K562 (cell line): ENCODE results near the gene FAM20C. TPM values are rescaled to one million over a fixed set of nuclear protein-coding genes. Genes with fewer than 3 reads are reported as not detected.

Source experiments
- CCAR2 ChIP-seq: fragments of 200-400 bp; formaldehyde crosslinking; IDR thresholded peaks from 2 replicates; pipeline ENCODE4 v1.6.1; 2017; ENCODE audit warnings: mild to moderate bottlenecking, low read depth, low read length
- EGR1 ChIP-seq: fragments of 450-650 bp; conservative IDR thresholded peaks from 2 replicates; pipeline ENCODE4 v1.6.1; 2017; ENCODE audit warnings: mild to moderate bottlenecking
- EWSR1 ChIP-seq: fragments of 450-650 bp; IDR thresholded peaks from 2 replicates; pipeline ENCODE4 v1.6.1; 2018; ENCODE audit warnings: borderline replicate concordance, mild to moderate bottlenecking, low read depth, moderate library complexity; ENCODE audit not compliant: partially characterized antibody
- FOXA3 ChIP-seq, 2 experiments: fragments of 450-650 bp in 1 of 2; sonication (generic) in 1 of 2; formaldehyde crosslinking; IDR thresholded peaks in 1 of 2; conservative IDR thresholded peaks in 1 of 2; 2 replicates each; pipeline versions ENCODE4 v1.4.0 to v1.8.0; 2020 to 2022; ENCODE audit warnings: mild to moderate bottlenecking in 2 of 2, missing genetic modification reagents in 1 of 2
- FOXJ2 ChIP-seq: fragments of 200-800 bp; sonication (Bioruptor generic); IDR thresholded peaks from 2 replicates; pipeline ENCODE4 v1.6.1; 2016; ENCODE audit warnings: missing genetic modification characterization, missing compliant biosample characterization
- MTA1 ChIP-seq: fragments of 450-650 bp; IDR thresholded peaks from 2 replicates; pipeline ENCODE4 v1.6.1; 2017; ENCODE audit warnings: borderline replicate concordance
- PHB2 ChIP-seq: fragments of 450-650 bp; IDR thresholded peaks from 2 replicates; pipeline ENCODE4 v1.6.1; 2017; ENCODE audit warnings: low read depth
- PHTF2 ChIP-seq: fragments of 250-450 bp; sonication (Bioruptor Pico); IDR thresholded peaks from 2 replicates; pipeline ENCODE4 v1.5.0; 2021; ENCODE audit warnings: mild to moderate bottlenecking
- PRMT5 ChIP-seq: sonication (generic); formaldehyde crosslinking; IDR thresholded peaks from 2 replicates; pipeline ENCODE4 v1.5.0; 2020; ENCODE audit warnings: missing genetic modification reagents
- RFX7 ChIP-seq: fragments of 250-450 bp; sonication (Bioruptor Pico); IDR thresholded peaks from 2 replicates; pipeline ENCODE4 v1.5.1; 2021; ENCODE audit warnings: mild to moderate bottlenecking
- SP1 ChIP-seq: sonication (generic); formaldehyde crosslinking; IDR thresholded peaks from 2 replicates; pipeline ENCODE4 v1.8.1; 2022; ENCODE audit warnings: mild to moderate bottlenecking, missing genetic modification reagents
- ZBED1 ChIP-seq: IDR thresholded peaks from 2 replicates; pipeline ENCODE4 v1.6.1; 2014
- ZNF140 ChIP-seq: fragments of 250-450 bp; sonication (Bioruptor Pico); IDR thresholded peaks from 2 replicates; pipeline ENCODE4 v1.8.0; 2021; ENCODE audit warnings: moderate library complexity, mild to moderate bottlenecking, inconsistent platforms
- ZNF507 ChIP-seq: conservative IDR thresholded peaks from 2 replicates; pipeline ENCODE4 v1.6.1; 2017; ENCODE audit warnings: missing genetic modification characterization, missing compliant biosample characterization
- ZNF584 ChIP-seq: fragments of 200-800 bp; sonication (Bioruptor generic); IDR thresholded peaks from 2 replicates; pipeline ENCODE4 v1.6.1; 2016; ENCODE audit warnings: low read depth, mild to moderate bottlenecking, missing genetic modification characterization, missing compliant biosample characterization
- ZNF696 ChIP-seq: fragments of 250-450 bp; sonication (Bioruptor Pico); conservative IDR thresholded peaks from 2 replicates; pipeline ENCODE4 v1.4.0; 2020; ENCODE audit warnings: mild to moderate bottlenecking, moderate library complexity
- ZNF717 ChIP-seq: fragments of 250-450 bp; sonication (Bioruptor Pico); IDR thresholded peaks from 2 replicates; pipeline ENCODE4 v1.5.0; 2021
- ZSCAN29 ChIP-seq: fragments of 450-650 bp; IDR thresholded peaks from 2 replicates; pipeline ENCODE4 v1.6.1; 2017
- polyA plus RNA-seq, 8 experiments: library from polyadenylated mRNA; depleted of rRNA in 4 of 8; stranded (reverse) in 5 of 8; unstranded in 3 of 8; fragments of >200 nt; fragmentation: Nextera tagmentation in 2 of 8; fragmentation: Illumina TruSeq in 1 of 8; extraction: Ambion mirVana in 2 of 8; extraction: Trizol in 1 of 8; gene quantifications; 2 replicates each; pipeline versions ENCODE4 v1.2.1 to v1.2.3, GENCODE V29; 2011 to 2014; ENCODE audit warnings: inconsistent platforms in 1 of 8, missing spikeins in 1 of 8
- total RNA-seq, 7 experiments: library from RNA; depleted of rRNA in 6 of 7; stranded (reverse); fragments of >200 nt in 6 of 7; fragmentation: Illumina TruSeq in 2 of 7; extraction: Trizol in 2 of 7; gene quantifications; 2 replicates each; pipeline versions ENCODE4 v1.2.1 to v1.2.3, GENCODE V29; 2011 to 2021; ENCODE audit warnings: low replicate concordance in 1 of 7
- TF ChIP-seq, protein P1 (sequence below): IDR thresholded peaks from 2 replicates; pipeline ENCODE4 v1.6.1; 2011; ENCODE audit not compliant: insufficient read length; ENCODE audit errors: extremely low read depth
- TF ChIP-seq, protein P2 (sequence below): fragments of 250-450 bp; sonication (Bioruptor Pico); IDR thresholded peaks from 2 replicates; pipeline ENCODE4 v1.8.0; 2022; ENCODE audit warnings: inconsistent platforms
- TF ChIP-seq, protein P3 (sequence below): fragments of 450-650 bp; IDR thresholded peaks from 2 replicates; pipeline ENCODE4 v1.7.0; 2016; ENCODE audit warnings: borderline replicate concordance
- TF ChIP-seq, protein P4 (sequence below): fragments of 450-650 bp; formaldehyde crosslinking; IDR thresholded peaks from 2 replicates; pipeline ENCODE4 v1.4.0; 2020; ENCODE audit warnings: mild to moderate bottlenecking, moderate library complexity

FAM20C gene
- total and polyA plus RNA-seq, 9 of the 15 experiments (the other 6 are each of a cell fraction or from before 2014, with no cell fraction given): 0.09 TPM; not detected in 8

DNA sequence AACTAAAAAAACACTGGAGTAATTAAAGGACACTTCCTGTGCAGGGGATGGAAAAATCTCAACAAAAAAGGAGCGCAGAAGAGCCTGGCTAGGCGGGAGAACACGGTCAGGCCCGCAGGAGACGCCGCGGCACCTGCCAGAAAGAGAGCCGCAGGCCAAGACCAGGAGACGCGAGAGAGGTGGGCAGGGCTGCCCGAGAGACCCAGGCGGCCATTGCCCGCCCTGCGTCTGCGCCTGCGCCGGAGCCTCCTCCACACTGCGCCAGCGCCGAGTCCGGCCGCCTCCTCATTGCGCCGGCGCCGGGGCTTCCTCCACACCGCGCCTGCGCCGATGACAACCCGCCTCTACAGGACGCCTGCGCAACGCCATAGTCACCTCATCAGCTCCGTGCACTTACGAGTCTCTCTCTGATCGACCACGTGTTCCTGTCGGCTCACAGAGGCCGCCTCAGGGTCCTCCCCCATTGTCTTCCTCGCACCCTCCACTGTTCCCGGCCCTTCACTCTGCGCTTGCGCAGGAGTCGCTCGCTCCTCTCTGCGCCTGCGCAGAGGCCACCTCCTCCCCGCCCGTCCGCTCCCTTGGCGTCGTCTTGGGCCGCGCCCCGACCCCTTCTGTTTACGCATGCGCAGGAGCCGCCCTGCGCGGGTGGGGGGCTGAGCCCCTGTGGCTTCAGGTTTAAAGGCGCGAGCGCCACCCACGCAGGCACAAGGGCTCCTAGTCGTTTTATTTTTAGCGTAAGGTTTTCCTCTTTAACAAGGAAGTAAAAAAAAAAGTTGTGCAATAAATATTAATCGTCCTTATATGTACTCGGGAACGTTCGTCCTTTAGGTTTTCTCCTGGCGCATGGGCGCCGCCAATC lies 43.2 kb upstream of the FAM20C start (continued):
- TF ChIP-seq SP1 (CRISPR knock-in tag) (peak; percentile 61; the same call in 1 of the 2 replicates), PHTF2 (no peak), FOXJ2 (tag) (peak; percentile 73), RFX7 (CRISPR knock-in tag) (no peak), PRMT5 (CRISPR knock-in tag) (no peak), ZSCAN29 (no peak), CCAR2 (no peak), ZBED1 (no peak), ZNF696 (no peak), ZNF584 (CRISPR knock-in tag) (no peak), MTA1 (no peak), ZNF140 (no peak), PHB2 (no peak), EGR1 (peak; percentile 91), ZNF717 (CRISPR knock-in tag) (no peak), ZNF507 (tag) (no peak), FOXA3 (CRISPR knock-in tag; conservative IDR thresholded peaks at IDR 0.05 in 1 of 2, IDR thresholded peaks at IDR 0.05 in 1 of 2) (no peak), EWSR1 (no peak)
- TF ChIP-seq, protein P1, sequence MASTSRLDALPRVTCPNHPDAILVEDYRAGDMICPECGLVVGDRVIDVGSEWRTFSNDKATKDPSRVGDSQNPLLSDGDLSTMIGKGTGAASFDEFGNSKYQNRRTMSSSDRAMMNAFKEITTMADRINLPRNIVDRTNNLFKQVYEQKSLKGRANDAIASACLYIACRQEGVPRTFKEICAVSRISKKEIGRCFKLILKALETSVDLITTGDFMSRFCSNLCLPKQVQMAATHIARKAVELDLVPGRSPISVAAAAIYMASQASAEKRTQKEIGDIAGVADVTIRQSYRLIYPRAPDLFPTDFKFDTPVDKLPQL: no peak
- TF ChIP-seq, protein P2, sequence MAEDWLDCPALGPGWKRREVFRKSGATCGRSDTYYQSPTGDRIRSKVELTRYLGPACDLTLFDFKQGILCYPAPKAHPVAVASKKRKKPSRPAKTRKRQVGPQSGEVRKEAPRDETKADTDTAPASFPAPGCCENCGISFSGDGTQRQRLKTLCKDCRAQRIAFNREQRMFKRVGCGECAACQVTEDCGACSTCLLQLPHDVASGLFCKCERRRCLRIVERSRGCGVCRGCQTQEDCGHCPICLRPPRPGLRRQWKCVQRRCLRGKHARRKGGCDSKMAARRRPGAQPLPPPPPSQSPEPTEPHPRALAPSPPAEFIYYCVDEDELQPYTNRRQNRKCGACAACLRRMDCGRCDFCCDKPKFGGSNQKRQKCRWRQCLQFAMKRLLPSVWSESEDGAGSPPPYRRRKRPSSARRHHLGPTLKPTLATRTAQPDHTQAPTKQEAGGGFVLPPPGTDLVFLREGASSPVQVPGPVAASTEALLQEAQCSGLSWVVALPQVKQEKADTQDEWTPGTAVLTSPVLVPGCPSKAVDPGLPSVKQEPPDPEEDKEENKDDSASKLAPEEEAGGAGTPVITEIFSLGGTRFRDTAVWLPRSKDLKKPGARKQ (CRISPR knock-in tag): peak; percentile 98
- TF ChIP-seq, protein P3, sequence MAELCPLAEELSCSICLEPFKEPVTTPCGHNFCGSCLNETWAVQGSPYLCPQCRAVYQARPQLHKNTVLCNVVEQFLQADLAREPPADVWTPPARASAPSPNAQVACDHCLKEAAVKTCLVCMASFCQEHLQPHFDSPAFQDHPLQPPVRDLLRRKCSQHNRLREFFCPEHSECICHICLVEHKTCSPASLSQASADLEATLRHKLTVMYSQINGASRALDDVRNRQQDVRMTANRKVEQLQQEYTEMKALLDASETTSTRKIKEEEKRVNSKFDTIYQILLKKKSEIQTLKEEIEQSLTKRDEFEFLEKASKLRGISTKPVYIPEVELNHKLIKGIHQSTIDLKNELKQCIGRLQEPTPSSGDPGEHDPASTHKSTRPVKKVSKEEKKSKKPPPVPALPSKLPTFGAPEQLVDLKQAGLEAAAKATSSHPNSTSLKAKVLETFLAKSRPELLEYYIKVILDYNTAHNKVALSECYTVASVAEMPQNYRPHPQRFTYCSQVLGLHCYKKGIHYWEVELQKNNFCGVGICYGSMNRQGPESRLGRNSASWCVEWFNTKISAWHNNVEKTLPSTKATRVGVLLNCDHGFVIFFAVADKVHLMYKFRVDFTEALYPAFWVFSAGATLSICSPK: no peak
- TF ChIP-seq, protein P4, sequence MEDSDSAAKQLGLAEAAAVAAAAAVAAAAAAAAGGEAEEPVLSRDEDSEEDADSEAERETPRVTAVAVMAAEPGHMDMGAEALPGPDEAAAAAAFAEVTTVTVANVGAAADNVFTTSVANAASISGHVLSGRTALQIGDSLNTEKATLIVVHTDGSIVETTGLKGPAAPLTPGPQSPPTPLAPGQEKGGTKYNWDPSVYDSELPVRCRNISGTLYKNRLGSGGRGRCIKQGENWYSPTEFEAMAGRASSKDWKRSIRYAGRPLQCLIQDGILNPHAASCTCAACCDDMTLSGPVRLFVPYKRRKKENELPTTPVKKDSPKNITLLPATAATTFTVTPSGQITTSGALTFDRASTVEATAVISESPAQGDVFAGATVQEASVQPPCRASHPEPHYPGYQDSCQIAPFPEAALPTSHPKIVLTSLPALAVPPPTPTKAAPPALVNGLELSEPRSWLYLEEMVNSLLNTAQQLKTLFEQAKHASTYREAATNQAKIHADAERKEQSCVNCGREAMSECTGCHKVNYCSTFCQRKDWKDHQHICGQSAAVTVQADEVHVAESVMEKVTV (CRISPR knock-in tag): no peak
